Smooth muscle cell (in vitro differentiated cells): Measurements from ENCODE around the gene FBXL17. TPM values are rescaled to one million over a fixed set of nuclear protein-coding genes. Genes with fewer than 3 reads are reported as not detected.

Experiments used
- DNase-seq: peaks from one replicate; lab custom pipeline; 2025; ENCODE audit not compliant: unreplicated experiment; lab: John Stamatoyannopoulos, UW
- H2AFZ ChIP-seq: fragments of 200-600 bp; sonication (generic); 2 replicates; pipeline ENCODE4 v1.6.0; 2016; ENCODE audit warnings: antibody characterized with exemption, low read depth, mild to moderate bottlenecking
- H3F3A ChIP-seq: fragments of 200-600 bp; sonication (generic); 2 replicates; pipeline ENCODE4 v1.6.0; 2017; ENCODE audit warnings: antibody characterized with exemption, low read depth
- H3K27ac ChIP-seq: fragments of 200-600 bp; sonication (generic); 2 replicates; pipeline ENCODE4 v1.5.1; 2016; ENCODE audit warnings: low read depth, mild to moderate bottlenecking
- H3K27me3 ChIP-seq: fragments of 200-600 bp; sonication (generic); 2 replicates; pipeline ENCODE4 v1.6.1; 2016; ENCODE audit warnings: low read depth, mild to moderate bottlenecking
- H3K36me3 ChIP-seq: fragments of 200-600 bp; sonication (generic); 2 replicates; pipeline ENCODE4 v1.5.1; 2016; ENCODE audit warnings: low read depth
- H3K4me1 ChIP-seq: fragments of 200-600 bp; sonication (generic); 2 replicates; pipeline ENCODE4 v1.5.1; 2016; ENCODE audit warnings: low read depth
- H3K4me2 ChIP-seq: fragments of 200-600 bp; sonication (generic); 2 replicates; pipeline ENCODE4 v1.6.0; 2016; ENCODE audit warnings: mild to moderate bottlenecking
- H3K4me3 ChIP-seq: fragments of 200-600 bp; sonication (generic); 2 replicates; pipeline ENCODE4 v1.5.1; 2016; ENCODE audit warnings: mild to moderate bottlenecking
- H3K79me2 ChIP-seq: fragments of 200-600 bp; sonication (generic); 2 replicates; pipeline ENCODE4 v1.6.0; 2016; ENCODE audit warnings: low read depth, mild to moderate bottlenecking
- H3K9ac ChIP-seq: fragments of 200-600 bp; sonication (generic); 2 replicates; pipeline ENCODE4 v1.6.0; 2016; ENCODE audit warnings: low read depth
- H3K9me3 ChIP-seq: fragments of 200-600 bp; sonication (generic); replicated peaks from 2 replicates; pipeline ENCODE4 v1.5.1; 2016; ENCODE audit warnings: low read depth
- H4K20me1 ChIP-seq: fragments of 200-600 bp; sonication (generic); 2 replicates; pipeline ENCODE4 v1.6.0; 2016; ENCODE audit warnings: low read depth
- WGBS: methylation state at CpG from one replicate; pipeline ENCODE4 v1.1.7; 2016; ENCODE audit warnings: low lambda C conversion rate; 5-methylcytosine and 5-hydroxymethylcytosine counted together
- polyA plus RNA-seq: library from polyadenylated mRNA; unstranded; fragments of >200 nt; fragmentation: Nextera tagmentation; extraction: Ambion mirVana; gene quantifications from 2 replicates; pipeline ENCODE4 v1.2.1, GENCODE V29; 2016
- total RNA-seq: library from RNA; depleted of rRNA; stranded (reverse); fragments of >200 nt; gene quantifications from 2 replicates; pipeline ENCODE4 v1.2.3, GENCODE V29; 2014
- TF ChIP-seq, protein P1 (sequence below): fragments of 200-600 bp; sonication (generic); IDR thresholded peaks from 2 replicates; pipeline ENCODE4 v1.5.1; 2017; ENCODE audit warnings: borderline replicate concordance, mild to moderate bottlenecking, antibody characterized with exemption; ENCODE audit not compliant: insufficient read depth, poor library complexity, severe bottlenecking

FBXL17 gene
- total and polyA plus RNA-seq, 2 experiments from 2014 or later = 5.4 to 16.0 TPM

DNA sequence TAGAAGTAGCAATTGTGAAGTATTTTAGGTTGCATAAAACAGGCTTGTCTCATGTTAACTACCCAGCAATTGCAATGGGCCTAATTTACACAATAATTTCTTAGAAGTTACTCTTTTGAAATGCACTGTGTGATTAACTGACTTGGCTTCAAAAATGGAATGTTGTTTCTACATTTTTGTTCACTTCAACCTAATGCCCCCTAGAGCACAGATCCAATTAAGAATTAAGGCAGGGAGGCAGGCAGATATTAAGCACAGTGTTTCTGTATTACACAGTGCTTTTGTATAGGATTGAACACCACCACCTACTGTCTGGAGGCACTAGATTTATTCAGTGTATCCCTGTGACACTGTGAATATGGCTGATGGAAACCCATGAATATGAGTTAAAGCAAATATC lies 302.1 kb downstream of the FBXL17 start:
- Histone ChIP-seq H3K27me3 (no peaks in the 10 kb centered on the region), H3K9me3 (no peaks in the 10 kb centered on the region), H3K9ac (no peak overlapping the region), H3K79me2 (no peaks in the 10 kb centered on the region), H3F3A (no peaks in the 10 kb centered on the region), H2AFZ (no peak overlapping the region), H3K4me2 (no peak overlapping the region), H3K27ac (no peak overlapping the region), H3K4me1 (peaks cover 3% of the 10 kb centered on the region), H3K36me3 (no peaks in the 10 kb centered on the region), H3K4me3 (no peak overlapping the region), H4K20me1 (no peaks in the 10 kb centered on the region)
- TF ChIP-seq, protein P1, sequence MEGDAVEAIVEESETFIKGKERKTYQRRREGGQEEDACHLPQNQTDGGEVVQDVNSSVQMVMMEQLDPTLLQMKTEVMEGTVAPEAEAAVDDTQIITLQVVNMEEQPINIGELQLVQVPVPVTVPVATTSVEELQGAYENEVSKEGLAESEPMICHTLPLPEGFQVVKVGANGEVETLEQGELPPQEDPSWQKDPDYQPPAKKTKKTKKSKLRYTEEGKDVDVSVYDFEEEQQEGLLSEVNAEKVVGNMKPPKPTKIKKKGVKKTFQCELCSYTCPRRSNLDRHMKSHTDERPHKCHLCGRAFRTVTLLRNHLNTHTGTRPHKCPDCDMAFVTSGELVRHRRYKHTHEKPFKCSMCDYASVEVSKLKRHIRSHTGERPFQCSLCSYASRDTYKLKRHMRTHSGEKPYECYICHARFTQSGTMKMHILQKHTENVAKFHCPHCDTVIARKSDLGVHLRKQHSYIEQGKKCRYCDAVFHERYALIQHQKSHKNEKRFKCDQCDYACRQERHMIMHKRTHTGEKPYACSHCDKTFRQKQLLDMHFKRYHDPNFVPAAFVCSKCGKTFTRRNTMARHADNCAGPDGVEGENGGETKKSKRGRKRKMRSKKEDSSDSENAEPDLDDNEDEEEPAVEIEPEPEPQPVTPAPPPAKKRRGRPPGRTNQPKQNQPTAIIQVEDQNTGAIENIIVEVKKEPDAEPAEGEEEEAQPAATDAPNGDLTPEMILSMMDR = no peak
- no peak for DNase-seq

DNA sequence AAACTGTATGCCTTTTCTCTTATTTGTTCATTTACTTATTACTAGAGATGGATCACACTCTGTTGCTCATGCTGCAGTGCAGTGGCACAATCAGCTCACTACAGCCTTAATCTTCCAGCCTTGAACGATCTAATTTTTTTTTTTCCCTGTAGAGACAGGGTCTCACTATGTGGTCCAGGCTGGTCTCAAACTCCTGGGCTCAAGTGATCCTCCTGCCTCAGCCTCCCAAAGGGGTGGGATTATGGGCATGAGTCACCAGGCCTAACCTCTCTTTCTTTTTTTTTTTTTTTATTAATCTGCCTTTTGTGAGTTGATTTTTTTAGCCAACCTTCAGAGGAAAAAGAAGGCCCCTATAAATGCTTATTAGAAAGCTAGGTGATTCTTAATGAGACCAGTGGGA lies 303.0 kb downstream of the FBXL17 start:
- no peak overlapping the region for H3K4me2 ChIP-seq
- no peak overlapping the region for H3K4me3 ChIP-seq
- no peaks in the 10 kb centered on the region for H3F3A ChIP-seq
- no peaks in the 10 kb centered on the region for H3K36me3 ChIP-seq
- no peak overlapping the region for H2AFZ ChIP-seq
- H4K20me1 ChIP-seq = no peaks in the 10 kb centered on the region
- TF ChIP-seq, protein P1 = no peak
- H3K4me1 ChIP-seq = peaks cover 3% of the 10 kb centered on the region
- H3K27me3 ChIP-seq = no peaks in the 10 kb centered on the region
- no peak overlapping the region for H3K9ac ChIP-seq
- H3K9me3 ChIP-seq = no peaks in the 10 kb centered on the region
- no peaks in the 10 kb centered on the region for H3K79me2 ChIP-seq
- 71% methylated on average over 1 of the region's 1 CpG for WGBS
- no peak for DNase-seq
- H3K27ac ChIP-seq = no peak overlapping the region

DNA sequence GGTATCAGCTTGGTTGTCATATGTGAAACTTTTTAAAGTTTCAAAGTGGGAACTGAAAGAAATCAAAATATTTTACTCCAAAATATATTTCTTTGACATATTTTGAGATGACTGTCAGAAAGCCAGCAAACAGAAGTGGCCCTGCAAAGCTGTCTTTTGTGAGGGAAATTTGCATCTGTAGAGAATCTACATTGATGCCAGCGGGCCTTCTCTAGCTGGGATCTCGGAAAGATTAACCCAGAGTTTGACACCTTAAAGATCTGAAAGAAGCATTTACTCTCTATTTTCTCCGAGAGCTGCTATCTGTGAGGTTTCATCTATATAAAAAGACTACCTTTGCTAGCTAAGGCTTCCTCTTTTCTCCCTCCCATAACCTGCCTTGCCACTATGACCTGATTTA lies 303.6 kb downstream of the FBXL17 start:
- H3K27me3 ChIP-seq = no peaks in the 10 kb centered on the region
- DNase-seq = no peak
- no peaks in the 10 kb centered on the region for H3K9me3 ChIP-seq
- no peaks in the 10 kb centered on the region for H4K20me1 ChIP-seq
- no peaks in the 10 kb centered on the region for H3F3A ChIP-seq
- no peaks in the 10 kb centered on the region for H3K36me3 ChIP-seq
- TF ChIP-seq, protein P1 = no peak
- no peak overlapping the region for H2AFZ ChIP-seq
- WGBS = 84% methylated on average over 3 of the region's 3 CpGs
- H3K4me1 ChIP-seq = peaks cover 3% of the 10 kb centered on the region
- H3K4me3 ChIP-seq = no peak overlapping the region
- H3K27ac ChIP-seq = no peak overlapping the region
- no peaks in the 10 kb centered on the region for H3K79me2 ChIP-seq
- H3K4me2 ChIP-seq = no peak overlapping the region
- no peak overlapping the region for H3K9ac ChIP-seq

DNA sequence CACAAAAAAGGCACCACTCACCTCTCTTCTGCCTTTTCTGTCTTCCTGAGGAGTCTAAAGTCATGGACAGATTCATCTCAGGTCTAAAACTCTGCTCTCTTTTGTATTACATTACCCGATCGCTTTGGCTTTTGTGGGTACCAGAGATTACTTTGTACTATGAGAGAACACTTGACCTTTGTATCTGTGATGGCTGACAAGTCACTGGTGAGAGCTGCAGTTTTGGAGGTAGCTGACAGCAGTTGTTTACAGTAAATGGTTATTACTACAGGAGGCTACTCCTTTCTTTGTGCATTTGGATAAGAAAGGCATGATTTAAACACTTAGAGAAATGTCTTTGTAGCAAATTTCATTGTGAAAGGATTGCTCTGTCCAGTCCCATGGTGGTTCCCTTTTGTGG lies 307.3 kb downstream of the FBXL17 start:
- peaks cover 3% of the 10 kb centered on the region for H3K4me1 ChIP-seq
- TF ChIP-seq, protein P1 = no peak
- no peak overlapping the region for H3K27ac ChIP-seq
- H2AFZ ChIP-seq = no peak overlapping the region
- no peak overlapping the region for H3K4me3 ChIP-seq
- H3K79me2 ChIP-seq = no peaks in the 10 kb centered on the region
- H3K9me3 ChIP-seq = no peaks in the 10 kb centered on the region
- H3F3A ChIP-seq = no peaks in the 10 kb centered on the region
- H3K27me3 ChIP-seq = no peaks in the 10 kb centered on the region
- DNase-seq = no peak
- H3K4me2 ChIP-seq = no peak overlapping the region
- H3K36me3 ChIP-seq = no peaks in the 10 kb centered on the region
- WGBS = 93% methylated on average over 2 of the region's 2 CpGs
- H4K20me1 ChIP-seq = no peaks in the 10 kb centered on the region
- no peak overlapping the region for H3K9ac ChIP-seq
